Measurements from ENCODE around the gene TFAP2C. TPM values are rescaled to one million over a fixed set of nuclear protein-coding genes. Genes with fewer than 3 reads are reported as not detected.

Gene TFAP2C
- total RNA-seq, 1 experiment from 2014 or later: 6.9 TPM

GRCh38 chr20:56664796-56665195, 35.7 kb downstream of the TFAP2C start:
- H4K20me1 ChIP-seq (ENCODE audit: insufficient read depth): no peaks in the 10 kb centered on the region
- H3K27me3 ChIP-seq (ENCODE audit: insufficient read depth, low read length): no peaks in the 10 kb centered on the region
- DNase-seq (ENCODE audit: low read depth, low spot score) (no peak), ATAC-seq (no peak)
- no peaks in the 10 kb centered on the region for H3K9me3 ChIP-seq (ENCODE audit: control insufficient read depth in 1 of 2, insufficient read depth in 1 of 2, low read depth in 1 of 2, low read length in 2 of 2)
- no TSS peak for BruUV-seq (replicated peaks)
- intact Hi-C loops (cut with micrococcal nuclease): no loop called here
- no peaks in the 10 kb centered on the region for H3K4me1 ChIP-seq (ENCODE audit: control insufficient read depth in 1 of 2, insufficient read depth in 2 of 2, low read length in 2 of 2)
- no peak overlapping the region for H3K9ac ChIP-seq (ENCODE audit: low read length)
- RAD21 ChIA-PET (ENCODE audit: low non-redundant PET in 1 of 2, low total read pairs in 2 of 2, uncharacterized antibody in 2 of 2, unreplicated experiment in 2 of 2): no interaction called here
- no peaks in the 10 kb centered on the region for H3K79me2 ChIP-seq (ENCODE audit: insufficient read depth, low read length)
- no peak overlapping the region for H2AFZ ChIP-seq (ENCODE audit: low read depth, low read length, poor library complexity, severe bottlenecking)
- H3K27ac ChIP-seq (ENCODE audit: low read depth, low read length): no peak overlapping the region
- CTCF ChIA-PET: no interaction called here
- no peak overlapping the region for H3K4me2 ChIP-seq (ENCODE audit: low read length)
- H3K36me3 ChIP-seq (ENCODE audit: control insufficient read depth in 1 of 2, insufficient read depth in 2 of 2, low read length in 2 of 2): no peaks in the 10 kb centered on the region
- no peak for TF ChIP-seq POLR2A (IDR thresholded peaks at IDR 0.05; ENCODE audit: borderline replicate concordance, extremely low read depth, insufficient read depth, insufficient read length)
- TF ChIP-seq FOSL1 (IDR thresholded peaks at IDR 0.05; ENCODE audit: low read depth): no peak
- TF ChIP-seq SP1 (IDR thresholded peaks at IDR 0.05; ENCODE audit: low read depth): no peak
- no peak for TF ChIP-seq EZH2phosphoT487 (IDR thresholded peaks at IDR 0.05; ENCODE audit: borderline replicate concordance)
- TF ChIP-seq ATF3 (IDR thresholded peaks at IDR 0.05): no peak
- no peak for TF ChIP-seq MAX (IDR thresholded peaks at IDR 0.05)
- TF ChIP-seq CEBPB (IDR thresholded peaks at IDR 0.05; ENCODE audit: low read depth): no peak
- no peak for TF ChIP-seq ZNF274 (IDR thresholded peaks at IDR 0.05; ENCODE audit: low read depth, low read length)
- no peak for TF ChIP-seq EGR1 (IDR thresholded peaks at IDR 0.05; ENCODE audit: low read depth)
- TF ChIP-seq ZFX (IDR thresholded peaks at IDR 0.05): no peak
- TF ChIP-seq TCF7L2 (IDR thresholded peaks at IDR 0.05; ENCODE audit: borderline replicate concordance, extremely low read depth, insufficient read depth, insufficient read length): no peak
- TF ChIP-seq POLR2AphosphoS5 (IDR thresholded peaks at IDR 0.05; ENCODE audit: low read depth, low read length): no peak
- TF ChIP-seq RAD21 (IDR thresholded peaks at IDR 0.05; ENCODE audit: low read depth): no peak
- TF ChIP-seq ZBTB33 (IDR thresholded peaks at IDR 0.05; ENCODE audit: extremely low read depth, insufficient replicate concordance, low read length): no peak
- TF ChIP-seq CTCF (IDR thresholded peaks at IDR 0.05 in 2 of 3, conservative IDR thresholded peaks at IDR 0.05 in 1 of 3; ENCODE audit: borderline replicate concordance in 1 of 3, insufficient read depth in 1 of 3, low read depth in 2 of 3, low read length in 2 of 3): no peak
- H3K9me2 ChIP-seq (ENCODE audit: insufficient read depth): no peaks in the 10 kb centered on the region
- POLR2A ChIA-PET: no interaction called here
- no peak overlapping the region for H3K4me3 ChIP-seq (replicated peaks in 1 of 2; ENCODE audit: low read depth in 1 of 2, low read length in 2 of 2)
